Measurements from ENCODE around the gene MUC2.

GRCh38 chr11:1111545-1112212, 37.0 kb downstream of the MUC2 start:
- TF ChIP-seq BHLHE40 (IDR thresholded peaks at IDR 0.05; ENCODE audit: borderline replicate concordance) (no peak), FOXM1 (IDR thresholded peaks at IDR 0.05; ENCODE audit: borderline replicate concordance) (no peak), SP1 (IDR thresholded peaks at IDR 0.05) (no peak), SUZ12 (IDR thresholded peaks at IDR 0.05) (no peak), ARNT (IDR thresholded peaks at IDR 0.05) (no peak), TARDBP (IDR thresholded peaks at IDR 0.05) (no peak), ZNF384 (IDR thresholded peaks at IDR 0.05) (no peak), L3MBTL2 (conservative IDR thresholded peaks at IDR 0.05) (no peak), ELF4 (IDR thresholded peaks at IDR 0.05) (no peak), FOXA1 (IDR thresholded peaks at IDR 0.05) (no peak), HDGF (IDR thresholded peaks at IDR 0.05; ENCODE audit: borderline replicate concordance) (no peak), NFRKB (IDR thresholded peaks at IDR 0.05) (no peak)

Measured in HEK293T (cell line).